Epithelial cell of proximal tubule (primary cell): ENCODE measurements around the gene XRCC2. TPM values are rescaled to one million over a fixed set of nuclear protein-coding genes. Genes with fewer than 3 reads are reported as not detected.
"Not testable (repeated sequence)": the region's sequence is repeated elsewhere in the genome, so short reads cannot be mapped to it uniquely, and the experiment has no call there.

Source experiments
- DNase-seq: peaks from one replicate; pipeline ENCODE4 v3.0.0-alpha.2; 2011; ENCODE audit warnings: low read depth
- H3K4me3 ChIP-seq: 2 replicates; pipeline ENCODE4 v1.5.1; 2011; ENCODE audit warnings: low read depth, mild to moderate bottlenecking, low read length
- total RNA-seq: library from RNA; depleted of rRNA; stranded (reverse); fragments of >200 nt; gene quantifications from 2 replicates; pipeline ENCODE4 v1.2.3, GENCODE V29; 2015
- TF ChIP-seq, protein P1 (sequence below): conservative IDR thresholded peaks from 2 replicates; pipeline ENCODE4 v1.5.1; 2012; ENCODE audit warnings: low read depth, mild to moderate bottlenecking, low read length

XRCC2 gene
- total RNA-seq, 1 donor from 2014 or later = 5.4 TPM

DNA sequence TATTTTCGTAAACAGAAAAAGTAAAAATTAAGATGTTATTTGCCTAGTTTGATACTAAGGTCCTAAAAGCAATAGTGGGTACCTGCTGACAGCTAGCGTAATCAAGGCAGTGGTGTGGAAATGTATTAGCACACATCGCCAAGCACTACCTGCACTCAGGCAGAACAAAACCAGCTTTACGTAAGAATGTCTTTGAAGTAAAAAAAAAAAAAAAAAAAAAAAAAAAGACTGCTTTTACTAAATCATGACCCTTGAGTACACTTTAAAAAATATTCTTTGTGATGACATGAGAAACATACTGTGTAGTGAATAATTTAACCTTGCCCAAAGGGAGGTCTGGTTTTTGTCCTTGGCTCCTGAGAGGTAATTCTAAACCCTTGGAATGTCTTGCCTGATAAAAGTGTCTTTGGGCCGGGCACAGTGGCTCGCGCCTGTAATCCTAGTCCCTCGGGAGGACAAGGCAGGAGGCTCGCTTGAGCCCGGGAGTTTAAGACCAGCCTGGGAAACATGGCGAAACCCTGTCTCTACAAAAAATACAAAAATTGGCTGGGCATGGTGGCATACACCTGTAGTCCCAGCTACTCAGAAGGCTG lies 12.7 kb downstream of the XRCC2 start:
- H3K4me3 ChIP-seq = no peak overlapping the region
- DNase-seq = peak; percentile 9
- TF ChIP-seq, protein P1, sequence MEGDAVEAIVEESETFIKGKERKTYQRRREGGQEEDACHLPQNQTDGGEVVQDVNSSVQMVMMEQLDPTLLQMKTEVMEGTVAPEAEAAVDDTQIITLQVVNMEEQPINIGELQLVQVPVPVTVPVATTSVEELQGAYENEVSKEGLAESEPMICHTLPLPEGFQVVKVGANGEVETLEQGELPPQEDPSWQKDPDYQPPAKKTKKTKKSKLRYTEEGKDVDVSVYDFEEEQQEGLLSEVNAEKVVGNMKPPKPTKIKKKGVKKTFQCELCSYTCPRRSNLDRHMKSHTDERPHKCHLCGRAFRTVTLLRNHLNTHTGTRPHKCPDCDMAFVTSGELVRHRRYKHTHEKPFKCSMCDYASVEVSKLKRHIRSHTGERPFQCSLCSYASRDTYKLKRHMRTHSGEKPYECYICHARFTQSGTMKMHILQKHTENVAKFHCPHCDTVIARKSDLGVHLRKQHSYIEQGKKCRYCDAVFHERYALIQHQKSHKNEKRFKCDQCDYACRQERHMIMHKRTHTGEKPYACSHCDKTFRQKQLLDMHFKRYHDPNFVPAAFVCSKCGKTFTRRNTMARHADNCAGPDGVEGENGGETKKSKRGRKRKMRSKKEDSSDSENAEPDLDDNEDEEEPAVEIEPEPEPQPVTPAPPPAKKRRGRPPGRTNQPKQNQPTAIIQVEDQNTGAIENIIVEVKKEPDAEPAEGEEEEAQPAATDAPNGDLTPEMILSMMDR = no peak

DNA sequence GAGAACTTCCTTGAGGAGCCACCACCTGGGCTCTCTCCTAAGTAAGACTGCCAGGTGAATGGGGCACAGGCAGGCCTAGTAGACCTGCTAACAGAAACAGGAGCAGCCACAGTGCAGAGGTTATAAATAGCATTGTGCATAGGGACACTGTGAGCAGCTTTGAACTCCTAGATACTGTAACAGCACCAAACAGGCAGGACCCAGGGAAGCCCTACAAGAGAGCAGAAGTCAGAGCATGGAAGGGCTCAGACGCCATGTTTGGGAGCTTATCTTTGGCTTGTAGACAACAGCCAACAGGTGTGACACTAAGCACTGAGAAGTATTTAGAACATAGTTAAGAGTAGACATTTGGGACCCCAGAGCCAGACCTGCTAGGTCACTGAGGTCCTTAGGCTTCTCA lies 14.5 kb downstream of the XRCC2 start:
- TF ChIP-seq, protein P1 = no peak
- no peak for DNase-seq
- H3K4me3 ChIP-seq = no peak overlapping the region

DNA sequence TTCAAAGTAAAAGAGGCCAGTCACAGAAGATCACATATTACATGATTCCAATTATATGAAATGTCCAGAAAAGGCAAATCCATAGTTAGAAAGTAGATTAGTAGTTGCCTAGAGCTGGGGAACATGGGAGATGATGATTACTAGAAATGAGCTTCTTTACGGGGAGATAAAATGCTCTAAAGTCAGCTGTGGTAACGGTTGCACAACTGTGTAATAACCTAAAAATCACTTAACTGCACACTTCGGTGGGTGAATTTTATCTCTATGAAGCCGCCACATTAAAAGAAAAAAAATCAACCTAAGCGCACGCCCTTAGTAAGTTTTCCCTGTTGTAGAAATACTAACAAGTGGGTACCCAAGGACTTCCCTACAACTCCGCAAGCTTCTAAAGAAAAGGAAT lies 15.9 kb downstream of the XRCC2 start:
- TF ChIP-seq, protein P1 = no peak
- H3K4me3 ChIP-seq = no peak overlapping the region
- DNase-seq = no peak

DNA sequence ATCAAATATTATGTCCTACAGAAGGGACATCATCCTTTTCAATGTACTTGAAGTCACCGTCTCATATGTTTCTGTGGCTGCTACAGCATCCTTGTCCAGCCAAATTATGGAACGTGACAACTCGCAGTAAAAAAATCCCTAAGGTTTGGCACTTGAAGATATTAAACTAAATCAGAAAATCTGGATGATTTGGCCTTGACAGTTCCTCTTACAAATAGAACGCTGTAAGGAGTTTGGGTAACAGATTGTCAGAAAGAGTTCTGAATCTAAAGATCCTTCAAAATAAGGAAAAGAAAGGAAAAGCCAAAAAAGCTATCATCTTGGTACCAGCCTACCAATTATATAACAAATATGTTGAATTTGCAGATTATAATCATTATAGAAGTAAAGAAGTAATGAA lies 21.0 kb downstream of the XRCC2 start:
- TF ChIP-seq, protein P1 = no peak

DNA sequence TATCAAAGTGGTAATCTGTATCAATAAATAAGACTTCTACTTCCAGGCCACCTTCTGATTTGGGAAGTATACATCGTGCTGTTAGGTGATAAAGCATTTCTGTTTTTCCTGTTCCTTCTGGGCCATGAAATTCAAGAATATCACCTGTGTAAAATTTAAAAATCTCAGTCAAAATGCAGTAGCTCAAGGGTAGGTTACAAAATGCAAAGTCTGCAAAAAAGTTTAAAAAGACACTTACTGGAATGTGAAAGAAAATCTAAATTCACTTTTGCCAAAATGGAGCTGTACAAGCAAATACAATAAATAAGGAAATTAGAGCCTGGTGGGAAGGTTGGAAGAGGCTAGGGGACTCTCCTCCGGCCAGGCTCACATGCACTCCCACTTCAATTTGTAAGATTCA lies 26.7 kb downstream of the XRCC2 start:
- DNase-seq = no peak
- no peak overlapping the region for H3K4me3 ChIP-seq
- TF ChIP-seq, protein P1 = no peak

More for the DNA sequence above, 21.0 kb downstream of the XRCC2 start:
- no peak overlapping the region for H3K4me3 ChIP-seq
- no peak for DNase-seq

DNA sequence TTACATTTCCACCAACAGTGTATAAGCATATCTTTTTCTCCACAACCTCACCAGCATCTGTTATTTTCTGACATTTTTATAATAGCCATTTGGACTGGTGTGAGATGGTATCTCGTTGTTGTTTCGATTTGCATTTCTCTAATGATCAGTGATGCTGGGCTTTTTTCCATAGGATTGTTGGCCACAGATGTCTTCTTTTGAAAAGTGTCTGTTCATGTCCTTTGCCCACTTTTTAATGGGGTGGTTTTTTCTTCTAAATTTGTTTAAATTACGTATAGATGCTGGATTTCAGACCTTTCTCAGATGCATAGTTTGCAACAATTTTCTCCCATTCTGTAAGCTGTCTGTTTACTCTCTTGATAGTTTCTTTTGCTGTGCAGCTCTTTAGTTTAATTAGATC lies 28.9 kb downstream of the XRCC2 start:
- H3K4me3 ChIP-seq = no peak overlapping the region
- no peak for DNase-seq
- TF ChIP-seq, protein P1 = no peak

DNA sequence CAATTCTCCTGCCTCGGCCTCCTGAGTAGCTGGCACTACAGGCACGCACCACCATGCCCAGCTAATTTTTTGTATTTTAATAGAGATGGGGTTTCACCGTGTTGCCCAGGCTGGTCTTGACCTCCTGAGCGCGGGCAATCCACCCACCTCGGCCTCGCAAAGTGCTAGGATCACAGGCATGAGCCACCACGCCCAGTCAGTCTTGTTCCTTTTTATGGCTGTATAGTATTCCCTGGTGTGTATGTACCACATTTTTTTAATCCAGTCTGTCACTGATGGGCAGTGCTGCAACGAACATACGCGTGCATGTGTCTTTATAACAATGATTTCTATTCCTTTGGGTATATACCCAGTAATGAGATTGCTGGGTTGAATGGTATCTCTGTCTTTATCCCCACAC lies 29.4 kb downstream of the XRCC2 start:
- not testable (repeated sequence) for H3K4me3 ChIP-seq, DNase-seq
